GM19463 (cell line): ENCODE results near the gene HSPBP1.

Source experiments
- ATAC-seq: cut with Tn5 transposase; IDR thresholded peaks from one replicate; pipeline ENCODE4 v1.9.1; 2021; ENCODE audit warnings: mild to moderate bottlenecking, moderate library complexity; ENCODE audit not compliant: unreplicated experiment

HSPBP1 gene

DNA sequence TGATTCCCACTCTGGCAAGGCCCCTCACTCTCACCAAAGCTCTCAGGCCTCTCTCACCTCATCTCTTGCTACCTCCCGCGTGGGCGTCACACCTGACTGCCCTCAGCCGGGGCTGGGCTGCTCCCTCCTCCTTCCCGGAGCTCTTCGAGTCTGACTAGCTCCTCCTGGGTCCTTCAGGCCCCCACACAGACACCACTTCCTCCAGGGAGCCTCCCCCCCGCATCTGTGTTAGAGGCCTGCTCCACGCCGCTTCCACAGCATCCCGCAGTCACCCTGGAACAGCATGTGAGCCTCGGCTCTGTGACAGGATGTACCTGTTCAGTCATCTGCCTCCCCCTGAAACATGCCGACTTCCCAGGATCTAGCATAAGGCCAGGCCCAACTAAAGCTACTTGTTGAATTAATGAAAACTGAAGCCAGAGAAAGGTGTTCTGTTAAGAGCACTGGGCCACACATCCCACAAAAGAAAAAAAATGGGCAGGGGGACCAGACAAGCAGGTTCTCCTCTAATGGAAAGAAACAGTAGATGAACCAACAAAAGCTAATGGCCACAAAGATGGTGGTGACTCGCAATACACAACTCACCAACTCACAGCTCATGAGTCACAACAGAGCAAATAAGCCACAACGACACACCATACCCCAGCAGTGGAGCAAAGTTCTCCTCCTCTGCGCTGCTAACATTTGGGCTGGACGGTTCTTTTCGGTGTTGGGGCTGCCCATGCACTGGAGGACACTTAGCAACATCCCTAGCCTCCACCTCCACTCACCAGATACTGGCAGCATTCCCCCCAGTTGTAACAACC lies 24.1 kb downstream of the HSPBP1 start:
- ATAC-seq = no peak

DNA sequence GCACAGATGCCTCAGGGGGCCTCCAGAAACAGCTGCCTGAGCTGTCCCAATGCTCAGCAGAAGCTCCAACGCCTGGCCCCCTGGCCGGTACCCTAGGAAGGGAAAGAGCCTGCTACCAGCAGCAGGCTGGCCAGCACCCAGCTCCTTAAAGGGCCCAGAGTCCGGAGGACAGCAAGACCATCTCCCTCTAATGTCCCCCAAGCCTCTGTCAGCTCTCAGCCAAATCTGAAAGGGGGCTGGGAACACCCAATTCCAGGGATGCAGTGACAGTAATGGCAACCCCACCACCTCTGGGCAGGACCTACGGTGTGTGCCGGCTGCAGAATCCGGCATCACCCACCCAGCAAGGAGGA lies 25.3 kb downstream of the HSPBP1 start:
- no peak for ATAC-seq

DNA sequence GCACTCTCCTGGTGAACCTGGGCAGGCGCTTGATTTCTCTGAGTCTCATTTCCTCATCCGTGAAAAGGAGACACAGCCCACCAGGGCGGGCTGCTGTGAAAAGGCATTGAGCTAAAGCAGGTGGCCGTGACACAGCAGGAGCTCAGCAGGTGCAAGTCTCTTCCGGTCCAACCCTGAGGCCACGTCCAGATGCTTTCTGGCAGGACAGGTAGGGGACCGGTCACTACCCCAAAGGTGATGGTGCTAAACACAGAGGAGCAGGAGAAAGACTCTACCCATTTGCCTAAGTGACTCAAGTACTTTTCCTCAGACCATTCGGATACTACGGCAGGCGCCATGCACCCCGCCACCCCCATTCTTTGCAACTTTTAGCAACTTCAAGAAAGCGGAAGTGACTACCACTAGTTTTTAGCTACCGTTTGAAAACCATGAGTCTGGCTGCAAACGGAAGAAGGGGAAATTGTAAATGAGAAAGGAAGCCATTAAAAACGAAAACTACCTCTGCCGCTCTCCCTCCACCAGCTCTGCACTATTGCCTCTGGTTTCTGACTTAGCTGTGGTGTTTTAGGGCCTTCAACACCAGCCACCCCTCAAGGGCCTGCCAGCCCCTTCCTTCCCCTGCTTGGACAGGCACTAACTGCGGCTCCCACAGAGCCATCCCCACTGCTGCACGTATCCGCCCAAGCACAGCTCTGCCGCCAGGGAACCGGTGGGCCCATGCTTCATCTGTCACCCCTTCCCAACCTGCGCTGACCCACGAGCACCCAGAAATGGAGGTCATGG lies 25.9 kb downstream of the HSPBP1 start:
- ATAC-seq = peak; percentile 37

DNA sequence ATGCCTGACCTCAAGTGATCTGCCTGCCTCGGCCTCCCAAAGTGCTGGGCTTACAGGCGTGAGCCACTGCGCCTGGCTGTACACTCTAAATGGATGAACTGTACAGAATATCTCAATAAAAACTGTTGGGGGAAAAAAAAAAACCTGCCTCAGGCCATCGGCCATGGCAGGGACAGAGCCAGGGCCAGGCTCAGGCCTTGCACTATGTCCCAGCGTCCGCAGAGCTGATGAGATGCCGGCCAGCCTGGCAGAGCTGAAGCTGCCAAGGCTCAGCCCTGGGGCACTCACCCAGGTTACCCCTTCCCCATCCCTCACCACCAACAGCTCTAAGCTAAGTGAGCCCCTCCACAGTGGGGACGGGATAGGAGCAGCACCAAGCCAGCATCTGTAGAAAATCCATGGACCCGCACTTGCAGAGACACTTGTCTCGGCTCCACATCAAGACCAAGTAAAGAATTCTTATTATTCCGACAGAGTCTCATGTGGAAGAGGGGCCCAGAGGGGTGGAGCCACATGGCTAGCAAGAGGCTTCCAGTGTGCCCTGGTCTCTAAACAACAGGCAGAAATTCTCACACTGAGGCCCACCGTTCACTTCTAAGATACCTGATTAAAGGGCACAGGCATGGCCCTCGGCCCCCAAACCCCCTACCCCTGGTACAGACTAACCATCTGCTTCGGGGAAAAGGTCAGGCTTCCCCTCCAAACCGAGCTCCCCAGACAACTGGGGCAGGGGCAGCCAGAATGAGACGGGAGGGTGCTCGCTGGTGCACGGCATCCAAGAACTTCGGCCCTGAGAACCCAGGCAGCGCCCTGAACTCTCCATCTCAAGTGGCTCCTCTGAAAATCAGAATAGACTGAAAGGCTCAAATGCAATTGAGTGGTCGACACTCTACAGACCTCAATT lies 26.9 kb downstream of the HSPBP1 start:
- ATAC-seq = no peak

DNA sequence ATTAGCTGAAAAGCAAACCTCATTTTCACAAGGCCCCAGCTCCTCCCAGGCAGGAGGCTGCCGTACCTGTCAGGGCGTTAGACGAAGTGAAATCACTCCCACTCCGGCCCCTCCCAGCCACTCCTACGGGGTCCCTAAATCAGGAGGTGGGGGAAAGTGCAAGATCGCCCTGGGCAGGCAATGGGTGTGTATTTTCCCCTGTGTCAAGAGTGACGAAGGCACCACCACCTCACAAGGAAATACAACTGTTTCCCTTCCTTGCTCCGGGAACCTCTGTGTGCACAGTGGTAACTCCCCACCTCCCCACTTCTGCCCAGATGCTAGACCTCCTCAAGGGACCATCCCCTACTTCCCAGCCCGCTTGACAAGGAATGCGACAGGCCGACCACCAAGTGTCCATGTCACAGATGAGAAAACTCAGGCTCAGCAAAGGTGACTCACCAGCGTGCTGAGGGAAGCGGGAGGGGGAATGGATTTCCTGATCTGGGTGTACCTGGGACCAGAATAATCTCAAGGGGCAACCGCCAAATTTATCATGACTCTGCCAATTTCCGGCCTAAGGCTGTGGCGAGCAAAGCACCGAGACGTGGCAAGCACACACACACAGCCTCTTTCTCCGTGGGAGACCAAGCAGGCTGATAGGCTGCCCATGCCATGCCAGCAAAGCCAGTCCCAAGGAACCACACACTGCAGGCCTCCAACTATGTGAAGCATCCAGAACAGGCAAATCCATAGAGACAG lies 28.4 kb downstream of the HSPBP1 start:
- ATAC-seq = no peak

DNA sequence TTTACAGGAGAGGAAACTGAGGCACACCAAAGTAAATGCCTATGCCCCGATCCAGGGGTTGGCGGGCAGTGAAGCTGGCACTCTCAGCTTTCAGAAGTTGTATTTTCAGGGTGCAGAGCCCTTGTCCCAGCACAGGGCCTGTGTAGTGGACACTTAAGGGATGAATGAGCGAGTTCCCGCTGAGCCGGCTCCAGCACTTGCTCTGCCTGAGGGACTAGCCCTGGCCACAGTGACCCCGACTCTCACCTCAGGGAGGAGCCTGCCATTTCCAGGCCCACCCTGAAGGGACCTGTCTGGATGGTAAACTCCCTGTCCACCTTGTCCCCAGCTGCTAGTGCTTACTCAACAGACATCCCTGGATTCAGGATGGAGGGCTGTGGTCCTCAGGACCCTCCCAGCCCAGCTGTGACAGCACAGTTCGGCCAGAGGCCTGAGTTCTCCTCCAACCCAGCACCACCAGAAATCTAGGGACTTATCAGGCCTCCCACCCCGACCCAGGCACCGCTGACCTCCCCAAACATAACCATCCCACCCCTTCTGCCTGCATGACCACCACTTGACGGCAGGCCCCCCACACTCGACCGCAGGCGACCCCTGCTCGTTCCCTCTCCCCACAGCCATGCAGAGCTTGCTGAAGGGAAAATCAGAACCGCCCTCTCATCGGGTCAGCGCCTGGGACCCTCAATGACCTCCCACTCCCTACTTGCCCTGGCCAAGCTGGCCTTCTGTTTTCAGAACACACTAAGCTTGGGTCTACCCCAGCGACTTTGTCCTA lies 29.5 kb downstream of the HSPBP1 start:
- no peak for ATAC-seq

DNA sequence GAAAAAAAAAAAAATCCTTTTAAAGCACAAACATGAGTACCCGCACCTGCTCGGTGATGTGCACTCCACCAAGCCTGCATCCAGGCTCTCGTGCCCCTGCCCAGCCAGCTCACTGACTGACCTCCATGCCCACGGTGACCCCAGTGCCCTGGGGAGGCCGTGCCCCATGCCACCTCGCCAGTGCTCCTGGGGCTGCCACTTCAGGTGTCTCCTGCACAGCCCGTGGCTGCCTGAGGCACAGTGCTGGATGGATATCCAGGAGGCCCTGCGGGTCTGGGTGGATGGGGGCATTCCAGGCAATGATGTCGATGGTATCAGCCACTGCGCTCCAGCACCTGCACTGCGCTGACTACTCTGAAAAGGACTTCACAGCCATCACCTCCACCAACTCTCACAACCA lies 30.1 kb downstream of the HSPBP1 start:
- no peak for ATAC-seq

DNA sequence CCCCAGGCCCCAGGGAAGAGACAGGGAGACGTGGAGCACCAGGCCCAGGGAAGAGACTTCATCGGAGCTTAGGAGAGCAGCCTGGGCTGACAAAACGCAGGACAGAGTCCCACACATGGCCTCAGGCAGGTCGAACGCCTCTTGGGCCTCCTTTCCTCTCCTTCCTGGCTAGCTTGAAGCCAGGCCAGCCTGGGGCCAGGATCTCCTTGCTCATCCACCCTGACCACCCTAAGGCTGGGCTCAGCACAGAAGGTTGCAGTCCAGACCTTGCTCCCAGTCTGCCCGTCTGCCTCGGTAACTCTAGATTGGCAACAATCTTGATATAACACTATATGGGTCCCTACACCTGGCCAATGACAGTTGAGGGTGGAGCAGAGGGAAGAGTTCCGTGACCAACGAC lies 31.2 kb downstream of the HSPBP1 start:
- ATAC-seq = no peak

DNA sequence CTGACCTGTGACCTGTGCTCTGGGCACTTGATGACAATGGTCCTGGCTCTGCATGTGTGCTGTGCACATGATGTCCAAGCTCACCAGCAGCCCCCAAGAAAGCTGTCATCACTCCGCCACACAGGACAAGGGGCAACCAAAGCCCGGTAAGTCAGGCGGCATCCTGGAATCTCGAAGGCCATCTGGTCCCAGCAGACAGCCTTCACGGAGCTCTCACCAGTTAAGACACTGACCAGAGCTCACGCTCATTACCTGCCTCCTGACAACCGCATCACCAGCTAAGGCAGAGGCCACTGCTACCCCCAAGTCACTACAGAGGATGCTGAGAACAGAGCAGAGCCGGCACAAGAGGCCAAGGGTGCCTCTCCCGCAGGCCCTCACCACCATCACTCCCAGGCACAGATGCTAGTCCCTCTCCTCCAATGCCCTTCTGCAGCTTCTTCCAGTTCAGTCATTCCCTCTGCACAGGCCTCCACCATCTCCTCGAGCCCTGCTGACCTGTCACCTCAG lies 31.7 kb downstream of the HSPBP1 start:
- no peak for ATAC-seq

DNA sequence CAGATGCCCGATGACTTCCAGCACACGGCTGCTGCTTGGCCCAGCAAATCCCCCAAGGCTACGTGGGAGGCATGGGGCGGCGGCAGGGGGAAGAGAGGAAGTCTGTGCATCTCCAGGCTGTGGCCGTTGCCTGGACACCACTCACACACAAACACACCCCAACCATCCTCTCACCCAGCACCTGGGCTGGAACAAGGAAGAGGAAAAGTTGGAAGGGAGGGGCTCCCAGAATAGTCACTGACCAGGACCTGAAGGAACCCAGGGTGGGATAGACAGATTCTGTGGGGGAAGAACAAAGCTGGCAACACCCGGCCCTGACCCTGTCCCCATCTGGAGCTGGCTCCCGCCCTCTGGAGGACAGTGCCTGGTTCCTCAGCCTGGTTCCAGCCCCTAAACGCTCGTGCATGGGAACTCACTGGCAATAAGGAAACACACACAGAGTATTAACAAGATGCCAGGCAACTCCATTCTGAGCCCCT lies 32.2 kb downstream of the HSPBP1 start:
- ATAC-seq = no peak

DNA sequence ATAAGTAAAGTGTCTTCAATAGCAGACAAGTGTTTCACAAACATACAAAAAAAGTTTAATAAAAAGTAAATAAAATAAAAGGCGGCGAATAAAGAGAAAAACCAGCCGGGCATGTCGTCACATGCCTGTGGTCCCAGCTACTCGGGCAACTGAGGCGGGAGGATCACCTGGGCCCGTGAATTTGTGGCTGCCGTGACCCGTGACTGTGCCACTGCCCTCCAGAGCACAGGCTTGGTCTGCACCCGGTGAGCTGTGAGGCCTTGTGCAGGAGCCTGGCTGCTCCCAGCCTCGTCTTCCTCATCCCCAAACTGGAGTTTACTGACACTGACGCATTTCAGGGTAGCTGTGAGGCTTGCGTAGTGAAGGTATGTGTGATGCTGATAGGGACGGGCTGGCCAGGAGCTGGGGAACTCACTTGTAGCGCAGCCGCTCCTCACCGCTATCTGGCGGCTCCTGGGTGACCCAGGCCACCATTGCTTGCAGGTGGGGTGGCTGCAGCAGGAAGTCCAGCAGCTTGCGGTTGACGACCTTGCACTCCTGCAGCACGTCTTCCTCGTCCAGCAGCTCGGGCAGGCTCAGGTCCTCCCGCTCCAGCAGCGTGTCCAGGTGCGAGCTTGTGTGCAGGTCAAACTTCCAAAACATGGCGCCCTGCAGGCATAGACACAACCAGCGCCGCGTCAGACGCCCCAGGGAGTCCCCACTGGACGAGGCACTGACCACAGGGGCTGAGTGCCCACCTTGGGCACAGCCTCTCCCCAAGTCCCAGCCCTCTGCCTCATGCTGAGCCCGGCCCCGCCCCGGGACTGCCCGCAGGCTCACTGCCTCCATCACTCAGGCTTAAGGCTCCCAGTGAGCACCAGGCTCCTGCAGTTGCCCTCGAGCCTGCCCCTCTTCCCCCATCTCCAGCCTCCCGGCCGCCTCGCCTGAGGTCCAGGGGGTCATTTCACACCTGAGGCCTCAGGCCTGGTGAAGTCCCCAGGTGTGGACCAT lies 33.2 kb downstream of the HSPBP1 start:
- ATAC-seq = no peak

DNA sequence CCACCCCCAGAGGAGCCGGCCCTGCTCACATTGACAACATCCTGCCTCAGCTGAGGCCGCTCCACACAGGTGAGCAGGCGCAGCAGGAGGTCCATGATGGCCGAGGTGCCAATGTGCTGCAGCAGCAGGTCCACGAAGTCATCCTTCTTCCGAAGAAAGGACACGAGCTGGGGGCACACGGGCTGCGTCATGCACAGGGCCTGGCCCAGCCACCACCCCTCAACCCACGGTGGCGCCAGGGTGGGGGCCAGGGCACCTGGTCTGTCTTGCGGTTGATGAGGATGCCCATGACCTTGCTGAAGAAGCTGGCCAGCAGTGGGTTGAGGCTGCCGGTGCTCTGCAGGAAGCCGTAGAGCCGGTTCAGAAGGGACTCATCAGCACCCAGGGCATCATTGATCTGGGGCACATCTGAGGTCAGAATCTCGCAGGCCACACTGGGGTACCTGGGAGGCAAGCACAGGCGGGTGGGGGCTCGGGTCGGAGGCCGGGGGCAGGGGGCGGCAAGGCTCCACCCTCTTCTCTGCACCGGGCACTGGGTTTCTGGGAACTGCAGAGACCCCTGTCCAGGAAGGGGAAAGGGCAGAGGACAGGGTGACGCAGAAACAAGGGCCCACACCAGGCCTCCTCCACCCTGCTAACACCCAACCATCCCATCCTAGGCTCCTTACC lies 34.5 kb downstream of the HSPBP1 start:
- no peak for ATAC-seq

DNA sequence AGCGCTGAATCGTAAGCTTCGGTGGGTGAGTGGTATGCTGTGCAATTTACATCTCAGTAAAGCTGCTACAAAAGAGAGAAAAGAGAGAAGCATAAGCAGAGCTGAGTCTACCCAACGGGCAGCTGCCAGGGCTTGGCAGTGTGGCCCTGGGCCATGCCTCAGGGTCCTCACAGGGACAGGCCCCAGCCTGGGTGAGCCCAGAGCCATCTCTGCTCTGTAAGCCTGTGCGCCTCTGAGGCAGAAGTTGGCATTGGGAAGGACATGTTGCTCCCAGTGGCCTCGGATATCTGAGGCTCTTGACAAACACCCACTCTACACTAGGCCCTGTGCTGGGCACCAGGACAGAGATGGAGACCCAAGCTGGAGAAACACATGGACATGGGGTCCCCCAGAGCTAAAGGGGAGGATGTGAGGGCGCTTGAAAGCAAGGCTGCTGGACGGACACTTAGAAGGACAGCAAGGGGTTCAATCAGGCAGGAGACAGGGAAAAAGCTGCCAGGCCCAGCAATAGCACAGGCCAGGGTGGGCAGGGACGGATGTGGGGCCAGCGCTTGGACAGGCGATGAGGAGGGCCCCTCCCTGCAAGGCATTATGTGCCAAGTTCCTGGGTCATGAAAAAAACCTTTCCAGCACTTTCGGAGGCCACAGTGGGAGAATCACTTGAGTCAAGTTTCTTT lies 35.8 kb downstream of the HSPBP1 start:
- ATAC-seq = no peak

DNA sequence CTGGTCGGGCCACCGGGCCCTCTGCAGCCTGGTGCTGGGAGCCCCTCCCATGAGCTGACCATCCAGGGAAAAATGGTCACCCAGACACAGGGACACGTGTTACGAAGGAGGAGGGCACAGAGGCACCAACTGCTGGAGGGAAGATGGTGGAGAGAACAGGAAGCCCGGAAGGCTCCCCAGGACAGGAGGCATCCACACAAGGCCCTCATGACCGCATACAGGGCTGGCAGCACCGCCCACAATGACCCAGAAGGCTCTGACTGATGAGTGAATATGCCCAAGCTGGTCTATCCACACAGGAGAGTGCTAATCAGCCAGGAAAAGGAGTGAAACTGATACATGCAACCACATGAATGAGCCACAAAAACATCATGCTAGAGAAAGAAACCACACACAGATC lies 37.4 kb downstream of the HSPBP1 start:
- no peak for ATAC-seq

DNA sequence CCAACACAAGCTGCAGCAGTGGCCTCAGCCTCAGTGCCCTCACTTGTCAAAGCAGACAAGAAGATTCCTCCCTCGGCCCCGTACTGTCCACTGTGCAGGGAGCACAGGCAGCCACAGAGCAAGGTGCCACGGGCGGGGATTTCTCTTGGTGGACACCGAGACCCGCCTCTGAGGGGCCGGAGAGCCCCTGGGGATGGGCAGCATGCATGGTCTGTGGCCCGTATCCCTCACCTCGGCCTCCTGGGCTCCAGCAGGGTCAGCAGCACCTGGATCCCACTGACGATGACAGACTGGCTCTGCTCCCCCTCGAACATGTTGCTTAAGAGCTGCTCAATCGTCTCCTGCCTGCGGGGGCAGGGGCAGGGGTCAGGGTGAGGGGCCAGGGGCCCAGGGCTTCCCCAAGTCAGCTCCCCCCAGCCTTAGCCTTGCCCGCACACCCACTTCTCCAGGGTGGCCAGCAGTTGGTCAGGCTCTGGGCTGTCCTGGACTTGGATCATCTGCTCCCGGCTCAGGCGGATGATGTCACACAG lies 37.9 kb downstream of the HSPBP1 start:
- ATAC-seq = no peak

DNA sequence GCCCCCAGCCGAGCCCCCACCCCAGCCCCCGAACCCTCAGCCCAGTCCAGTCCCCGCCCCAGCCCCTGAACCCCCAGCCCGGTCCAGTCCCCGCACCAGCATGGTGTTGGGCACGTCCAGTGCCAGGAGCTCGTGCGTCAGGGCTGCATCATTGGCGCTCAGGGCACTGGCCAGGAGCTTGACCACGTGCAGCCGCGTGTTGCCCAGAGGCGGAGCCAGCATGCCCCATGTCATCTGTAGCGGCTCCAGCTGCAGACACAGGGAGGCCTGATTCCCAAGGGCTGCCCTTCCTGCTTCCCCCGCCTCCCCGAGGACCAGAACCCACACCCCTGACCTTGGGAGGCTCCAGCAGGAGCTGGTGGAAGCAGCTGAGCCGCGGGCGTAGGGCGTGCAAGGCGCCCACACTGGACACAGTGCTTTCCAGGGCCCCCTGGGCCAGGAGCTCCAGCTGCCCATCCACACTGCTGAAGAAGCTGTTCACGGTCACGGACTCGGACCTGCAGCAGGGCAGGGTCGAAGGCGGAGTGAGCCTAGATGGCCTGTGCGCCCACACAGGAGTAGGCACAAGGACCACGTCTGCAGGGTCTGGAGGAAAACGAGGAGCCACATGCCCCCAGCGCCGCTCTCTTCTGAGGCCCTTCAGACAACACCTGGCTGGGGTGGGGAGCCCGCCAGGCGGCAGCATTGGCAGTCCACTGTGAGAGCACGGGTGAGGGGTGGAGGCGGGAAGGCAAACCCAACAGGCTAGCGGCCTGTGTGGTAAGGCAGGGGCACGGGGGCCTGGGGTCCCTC lies 38.6 kb downstream of the HSPBP1 start:
- no peak for ATAC-seq
